SU-DHL-6 (cell line): Measurements from ENCODE around the gene GPRIN3.

Experiments used
- EZH2phosphoT487 ChIP-seq: fragments of 200-600 bp; sonication (generic), shearing (Covaris generic); conservative IDR thresholded peaks from 2 replicates; pipeline ENCODE4 v1.6.1; 2018; ENCODE audit warnings: mild to moderate bottlenecking, antibody characterized with exemption, low read length, moderate library complexity, mixed read lengths
- TF ChIP-seq, protein P1 (sequence below): fragments of 200-600 bp; sonication (generic); IDR thresholded peaks from one replicate; pipeline ENCODE4 v1.5.1; 2017; ENCODE audit warnings: antibody characterized with exemption, mild to moderate bottlenecking, low read length, moderate library complexity; ENCODE audit not compliant: insufficient read depth, poor library complexity, severe bottlenecking

- TF ChIP-seq, protein P1, sequence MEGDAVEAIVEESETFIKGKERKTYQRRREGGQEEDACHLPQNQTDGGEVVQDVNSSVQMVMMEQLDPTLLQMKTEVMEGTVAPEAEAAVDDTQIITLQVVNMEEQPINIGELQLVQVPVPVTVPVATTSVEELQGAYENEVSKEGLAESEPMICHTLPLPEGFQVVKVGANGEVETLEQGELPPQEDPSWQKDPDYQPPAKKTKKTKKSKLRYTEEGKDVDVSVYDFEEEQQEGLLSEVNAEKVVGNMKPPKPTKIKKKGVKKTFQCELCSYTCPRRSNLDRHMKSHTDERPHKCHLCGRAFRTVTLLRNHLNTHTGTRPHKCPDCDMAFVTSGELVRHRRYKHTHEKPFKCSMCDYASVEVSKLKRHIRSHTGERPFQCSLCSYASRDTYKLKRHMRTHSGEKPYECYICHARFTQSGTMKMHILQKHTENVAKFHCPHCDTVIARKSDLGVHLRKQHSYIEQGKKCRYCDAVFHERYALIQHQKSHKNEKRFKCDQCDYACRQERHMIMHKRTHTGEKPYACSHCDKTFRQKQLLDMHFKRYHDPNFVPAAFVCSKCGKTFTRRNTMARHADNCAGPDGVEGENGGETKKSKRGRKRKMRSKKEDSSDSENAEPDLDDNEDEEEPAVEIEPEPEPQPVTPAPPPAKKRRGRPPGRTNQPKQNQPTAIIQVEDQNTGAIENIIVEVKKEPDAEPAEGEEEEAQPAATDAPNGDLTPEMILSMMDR, result no peak
- no peak for TF ChIP-seq EZH2phosphoT487
Observed at GRCh38 chr4:89303177-89303576, 4.4 kb downstream of the GPRIN3 start.
